ENCODE measurements around the gene SYPL1.

SYPL1 gene

GRCh38 chr7:106045586-106045985, 66.5 kb downstream of the SYPL1 start:
- no peak for TF ChIP-seq FOXP2 (optimal IDR thresholded peaks at IDR 0.05; ENCODE audit: borderline replicate concordance, extremely low read depth, extremely low read length, insufficient read depth)
- no peak for TF ChIP-seq POLR2AphosphoS5 (IDR thresholded peaks at IDR 0.05; ENCODE audit: low read depth, low read length)
- TF ChIP-seq, protein P1, sequence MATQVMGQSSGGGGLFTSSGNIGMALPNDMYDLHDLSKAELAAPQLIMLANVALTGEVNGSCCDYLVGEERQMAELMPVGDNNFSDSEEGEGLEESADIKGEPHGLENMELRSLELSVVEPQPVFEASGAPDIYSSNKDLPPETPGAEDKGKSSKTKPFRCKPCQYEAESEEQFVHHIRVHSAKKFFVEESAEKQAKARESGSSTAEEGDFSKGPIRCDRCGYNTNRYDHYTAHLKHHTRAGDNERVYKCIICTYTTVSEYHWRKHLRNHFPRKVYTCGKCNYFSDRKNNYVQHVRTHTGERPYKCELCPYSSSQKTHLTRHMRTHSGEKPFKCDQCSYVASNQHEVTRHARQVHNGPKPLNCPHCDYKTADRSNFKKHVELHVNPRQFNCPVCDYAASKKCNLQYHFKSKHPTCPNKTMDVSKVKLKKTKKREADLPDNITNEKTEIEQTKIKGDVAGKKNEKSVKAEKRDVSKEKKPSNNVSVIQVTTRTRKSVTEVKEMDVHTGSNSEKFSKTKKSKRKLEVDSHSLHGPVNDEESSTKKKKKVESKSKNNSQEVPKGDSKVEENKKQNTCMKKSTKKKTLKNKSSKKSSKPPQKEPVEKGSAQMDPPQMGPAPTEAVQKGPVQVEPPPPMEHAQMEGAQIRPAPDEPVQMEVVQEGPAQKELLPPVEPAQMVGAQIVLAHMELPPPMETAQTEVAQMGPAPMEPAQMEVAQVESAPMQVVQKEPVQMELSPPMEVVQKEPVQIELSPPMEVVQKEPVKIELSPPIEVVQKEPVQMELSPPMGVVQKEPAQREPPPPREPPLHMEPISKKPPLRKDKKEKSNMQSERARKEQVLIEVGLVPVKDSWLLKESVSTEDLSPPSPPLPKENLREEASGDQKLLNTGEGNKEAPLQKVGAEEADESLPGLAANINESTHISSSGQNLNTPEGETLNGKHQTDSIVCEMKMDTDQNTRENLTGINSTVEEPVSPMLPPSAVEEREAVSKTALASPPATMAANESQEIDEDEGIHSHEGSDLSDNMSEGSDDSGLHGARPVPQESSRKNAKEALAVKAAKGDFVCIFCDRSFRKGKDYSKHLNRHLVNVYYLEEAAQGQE (IDR thresholded peaks at IDR 0.05; ENCODE audit: insufficient read depth in 1 of 2, low read depth in 2 of 2, low read length in 2 of 2): no peak
- no peak for TF ChIP-seq SIN3A (IDR thresholded peaks at IDR 0.05; ENCODE audit: borderline replicate concordance, insufficient read depth, low read length)
- no peak for TF ChIP-seq TAF1 (IDR thresholded peaks at IDR 0.05; ENCODE audit: borderline replicate concordance, insufficient read depth, low read length)

DNA sequence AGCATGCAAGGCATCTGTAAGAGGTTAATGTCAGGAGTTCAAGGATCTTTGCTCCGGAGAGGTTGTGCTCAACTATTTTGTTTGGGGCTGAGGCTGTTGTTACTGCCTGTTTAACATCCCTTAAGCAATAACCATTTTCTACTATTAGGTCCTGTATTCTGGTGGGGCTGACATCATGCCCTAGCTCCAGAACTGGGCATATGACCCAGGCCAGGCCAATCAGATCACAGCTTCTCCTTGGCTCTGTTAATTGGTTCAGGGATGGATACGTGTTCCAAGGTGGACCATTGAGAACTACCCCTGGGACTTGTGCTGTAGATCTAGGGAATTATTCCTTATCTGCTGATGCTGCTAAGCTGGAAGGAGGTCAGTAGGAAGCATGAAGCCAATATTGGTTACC, 67.0 kb downstream of the SYPL1 start:
- TF ChIP-seq FOXP2 (optimal IDR thresholded peaks at IDR 0.05; ENCODE audit: borderline replicate concordance, extremely low read depth, extremely low read length, insufficient read depth) (no peak), TAF1 (IDR thresholded peaks at IDR 0.05; ENCODE audit: borderline replicate concordance, insufficient read depth, low read length) (no peak), POLR2AphosphoS5 (IDR thresholded peaks at IDR 0.05; ENCODE audit: low read depth, low read length) (no peak), SIN3A (IDR thresholded peaks at IDR 0.05; ENCODE audit: borderline replicate concordance, insufficient read depth, low read length) (no peak)
- TF ChIP-seq, protein P1 (IDR thresholded peaks at IDR 0.05; ENCODE audit: insufficient read depth in 1 of 2, low read depth in 2 of 2, low read length in 2 of 2): no peak

GRCh38 chr7:106042196-106042611, 69.9 kb downstream of the SYPL1 start:
- TF ChIP-seq POLR2AphosphoS5 (IDR thresholded peaks at IDR 0.05; ENCODE audit: low read depth, low read length) (no peak), TAF1 (IDR thresholded peaks at IDR 0.05; ENCODE audit: borderline replicate concordance, insufficient read depth, low read length) (no peak), SIN3A (IDR thresholded peaks at IDR 0.05; ENCODE audit: borderline replicate concordance, insufficient read depth, low read length) (no peak), FOXP2 (optimal IDR thresholded peaks at IDR 0.05; ENCODE audit: borderline replicate concordance, extremely low read depth, extremely low read length, insufficient read depth) (no peak)
- TF ChIP-seq, protein P1 (IDR thresholded peaks at IDR 0.05; ENCODE audit: insufficient read depth in 1 of 2, low read depth in 2 of 2, low read length in 2 of 2): no peak

DNA sequence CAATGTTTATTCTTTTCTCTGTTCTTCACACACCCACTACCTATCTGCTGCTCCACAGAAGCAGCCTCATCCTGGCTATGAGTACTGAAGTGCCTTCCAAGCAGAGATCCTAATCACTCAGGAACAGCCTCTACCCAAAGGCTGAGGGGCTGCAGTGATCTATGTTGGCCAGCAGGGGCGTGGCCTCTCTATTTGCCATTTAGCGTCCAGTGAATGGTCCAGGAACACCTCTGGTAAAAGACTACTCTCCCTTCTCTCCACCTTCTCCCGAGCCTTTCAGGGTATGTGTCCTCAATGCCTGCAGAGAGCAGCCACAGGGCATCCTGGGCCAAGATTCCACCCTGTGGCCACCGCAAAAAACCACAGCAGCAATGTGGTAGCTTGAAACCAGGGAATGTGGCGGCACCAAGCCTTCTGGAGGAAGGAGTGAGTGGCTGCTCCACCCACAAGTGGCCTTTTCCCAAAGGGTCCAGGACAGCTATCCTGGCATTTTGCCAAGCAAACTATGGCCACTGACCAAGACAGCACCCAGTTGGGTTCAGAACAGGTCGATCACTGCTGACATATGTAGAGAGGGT, 70.9 kb downstream of the SYPL1 start:
- TF ChIP-seq, protein P1 (IDR thresholded peaks at IDR 0.05; ENCODE audit: insufficient read depth in 1 of 2, low read depth in 2 of 2, low read length in 2 of 2): no peak
- TF ChIP-seq TAF1 (IDR thresholded peaks at IDR 0.05; ENCODE audit: borderline replicate concordance, insufficient read depth, low read length): no peak
- TF ChIP-seq FOXP2 (optimal IDR thresholded peaks at IDR 0.05; ENCODE audit: borderline replicate concordance, extremely low read depth, extremely low read length, insufficient read depth): no peak
- TF ChIP-seq POLR2AphosphoS5 (IDR thresholded peaks at IDR 0.05; ENCODE audit: low read depth, low read length): no peak
- TF ChIP-seq SIN3A (IDR thresholded peaks at IDR 0.05; ENCODE audit: borderline replicate concordance, insufficient read depth, low read length): no peak

Data from PFSK-1 (cell line).